GM18519 (cell line): Measurements from ENCODE around the gene RAVER2.
"Not testable (repeated sequence)": the region's sequence is repeated elsewhere in the genome, so short reads cannot be mapped to it uniquely, and the experiment has no call there.

Experiments used
- ATAC-seq: cut with Tn5 transposase; IDR thresholded peaks from one replicate; pipeline ENCODE4 v1.9.1; 2021; ENCODE audit warnings: mild to moderate bottlenecking, moderate library complexity; ENCODE audit not compliant: unreplicated experiment, low FRiP score

RAVER2 gene

GRCh38 chr1:64809309-64809708 lies 64.4 kb downstream of the RAVER2 start:
- no peak for ATAC-seq

GRCh38 chr1:64810001-64810400 lies 65.1 kb downstream of the RAVER2 start:
- no peak for ATAC-seq

GRCh38 chr1:64811131-64811530 lies 66.3 kb downstream of the RAVER2 start:
- ATAC-seq = no peak

- ATAC-seq = no peak
Observed at GRCh38 chr1:64814427-64814826, 69.6 kb downstream of the RAVER2 start.

GRCh38 chr1:64817364-64817763 lies 72.5 kb downstream of the RAVER2 start:
- ATAC-seq = not testable (repeated sequence)

- not testable (repeated sequence) for ATAC-seq
Observed at GRCh38 chr1:64820572-64820971, 75.7 kb downstream of the RAVER2 start.

GRCh38 chr1:64822621-64823020 lies 77.7 kb downstream of the RAVER2 start:
- no peak for ATAC-seq

GRCh38 chr1:64823691-64824476 lies 79.0 kb downstream of the RAVER2 start:
- peak; percentile 68 for ATAC-seq

GRCh38 chr1:64826991-64827390 lies 82.1 kb downstream of the RAVER2 start:
- no peak for ATAC-seq

GRCh38 chr1:64828829-64829228 lies 84.0 kb downstream of the RAVER2 start:
- ATAC-seq = peak; percentile 42

GRCh38 chr1:64829411-64830029 lies 84.6 kb downstream of the RAVER2 start:
- no peak for ATAC-seq

- ATAC-seq = no peak
Observed at GRCh38 chr1:64830030-64830651, 85.3 kb downstream of the RAVER2 start.

- no peak for ATAC-seq
Observed at GRCh38 chr1:64834734-64835133, 89.9 kb downstream of the RAVER2 start.

- ATAC-seq = no peak
Observed at GRCh38 chr1:64836802-64837201, 91.9 kb downstream of the RAVER2 start.

- no peak for ATAC-seq
Observed at GRCh38 chr1:64838486-64838885, 93.6 kb downstream of the RAVER2 start.

- ATAC-seq = no peak
Observed at GRCh38 chr1:64839261-64839660, 94.4 kb downstream of the RAVER2 start.

GRCh38 chr1:64839732-64840405 lies 95.0 kb downstream of the RAVER2 start:
- no peak for ATAC-seq

- no peak for ATAC-seq
Observed at GRCh38 chr1:64841330-64842065, 96.6 kb downstream of the RAVER2 start.

- no peak for ATAC-seq
Observed at GRCh38 chr1:64842224-64842623, 97.3 kb downstream of the RAVER2 start.

GRCh38 chr1:64843675-64844074 lies 98.8 kb downstream of the RAVER2 start:
- ATAC-seq = no peak
